GM21447 (cell line): ENCODE data around the gene FCER2.

Source experiments
- ATAC-seq: cut with Tn5 transposase; IDR thresholded peaks from one replicate; pipeline ENCODE4 v1.9.1; 2021; ENCODE audit not compliant: unreplicated experiment

FCER2 gene

DNA sequence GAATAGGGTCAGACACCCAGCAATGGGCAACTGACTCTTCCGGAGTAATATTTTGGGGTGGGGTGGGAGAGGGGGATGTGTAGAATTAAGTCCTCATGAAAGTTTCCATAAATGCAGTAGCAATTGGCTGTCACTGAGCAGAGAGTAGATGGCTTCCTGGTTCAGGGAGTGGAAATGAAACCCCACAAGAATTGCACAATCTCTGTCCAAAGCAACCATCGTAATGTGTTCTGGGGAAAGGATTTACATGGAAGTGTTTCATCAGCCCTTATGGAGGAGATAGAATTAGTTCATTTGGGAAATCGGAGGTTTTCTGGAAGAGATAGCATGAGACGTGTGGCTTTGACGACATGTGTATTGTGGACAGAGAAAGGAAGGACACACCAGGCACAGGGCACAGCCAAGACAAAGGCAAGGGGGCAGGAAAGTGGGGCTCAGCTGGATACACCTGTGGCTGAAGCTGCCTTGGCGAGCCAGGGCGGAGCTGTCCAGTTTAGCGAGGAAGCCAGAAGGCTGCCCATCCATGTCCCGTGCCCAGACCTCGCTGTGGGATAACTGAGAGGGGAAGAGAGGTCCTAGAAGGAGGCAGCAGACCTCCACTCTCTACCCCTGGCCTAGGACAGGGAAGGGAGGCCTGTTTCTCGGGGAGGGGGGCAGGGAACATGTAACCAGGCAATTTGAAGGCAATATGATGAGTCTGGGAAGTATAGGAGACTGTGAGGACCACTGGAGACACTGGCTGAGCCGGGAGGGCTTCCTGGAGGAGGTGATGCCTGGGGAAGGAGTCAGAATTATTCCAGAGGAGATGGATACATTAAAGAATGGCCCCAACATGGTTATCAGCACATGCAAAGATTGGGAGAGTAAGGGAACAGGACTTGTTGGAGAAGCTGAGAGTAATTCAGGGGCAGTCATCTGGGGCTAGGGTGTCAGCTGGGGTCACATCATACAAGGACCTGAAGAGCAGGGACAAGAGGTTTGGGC, 32.6 kb upstream of the FCER2 start:
- no peak for ATAC-seq

DNA sequence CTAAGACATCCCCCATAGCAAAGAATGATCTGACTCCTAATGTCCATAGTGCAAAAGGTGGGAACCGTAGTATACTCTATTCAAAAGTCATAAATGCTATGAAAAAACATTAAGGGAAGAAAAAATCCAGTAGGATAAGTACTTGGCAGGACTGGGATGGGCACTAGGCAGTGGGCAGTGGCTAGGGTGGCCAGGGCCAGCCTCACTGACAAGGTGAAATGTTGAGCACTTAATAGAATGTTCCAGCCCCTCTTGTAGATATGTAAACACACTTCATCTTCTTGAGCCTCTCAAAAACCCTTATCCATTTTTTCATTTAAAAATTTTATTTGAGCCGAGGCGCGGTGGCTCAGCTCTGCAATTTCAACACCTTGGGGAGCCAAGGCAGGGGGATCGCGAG, 31.4 kb upstream of the FCER2 start:
- no peak for ATAC-seq

DNA sequence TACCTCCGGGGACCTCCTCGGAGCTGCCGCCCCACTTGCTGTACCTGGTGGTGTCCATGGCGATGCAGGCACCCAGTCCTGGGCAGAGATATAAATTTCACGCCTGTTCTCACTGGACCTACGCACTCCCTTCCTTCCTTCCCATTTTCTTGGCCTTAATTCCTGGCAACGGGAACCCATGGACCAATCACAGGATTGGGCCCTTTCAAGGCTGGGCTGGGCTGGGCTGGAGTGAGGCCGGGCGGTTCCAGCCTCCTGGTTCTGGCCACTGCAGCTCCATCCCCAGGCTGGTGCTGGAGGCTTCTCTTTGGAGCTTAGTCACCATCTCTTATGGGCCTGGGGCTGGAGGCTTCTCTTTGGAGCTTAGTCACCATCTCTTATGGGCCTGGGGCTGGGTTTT, 30.1 kb upstream of the FCER2 start, which contains the start of gene CLEC4G:
Gene CLEC4G (minus strand): TSS at position 66 of the 400 bp plus-strand sequence. CDS start 8 bp downstream, at position 58.
- ATAC-seq = no peak

DNA sequence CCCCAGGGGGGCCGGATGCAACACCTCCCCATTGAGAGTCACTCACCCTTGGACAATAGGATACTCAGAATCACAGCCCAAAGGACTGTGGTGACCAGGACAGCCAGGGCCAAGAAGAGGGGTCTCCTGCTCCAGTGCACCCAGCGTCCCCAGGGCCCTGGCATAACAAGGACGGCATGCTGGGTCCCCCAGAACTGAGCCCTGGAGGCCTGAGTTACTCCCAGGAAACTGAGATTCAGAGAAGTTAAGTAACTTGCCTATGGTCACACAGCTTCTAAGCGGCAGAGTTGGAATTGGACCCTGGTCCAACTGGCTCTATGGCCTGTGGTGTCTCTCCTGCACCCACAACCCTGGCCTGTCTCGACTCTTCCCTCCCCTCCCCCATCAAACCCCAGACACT, 29.7 kb upstream of the FCER2 start:
- no peak for ATAC-seq

DNA sequence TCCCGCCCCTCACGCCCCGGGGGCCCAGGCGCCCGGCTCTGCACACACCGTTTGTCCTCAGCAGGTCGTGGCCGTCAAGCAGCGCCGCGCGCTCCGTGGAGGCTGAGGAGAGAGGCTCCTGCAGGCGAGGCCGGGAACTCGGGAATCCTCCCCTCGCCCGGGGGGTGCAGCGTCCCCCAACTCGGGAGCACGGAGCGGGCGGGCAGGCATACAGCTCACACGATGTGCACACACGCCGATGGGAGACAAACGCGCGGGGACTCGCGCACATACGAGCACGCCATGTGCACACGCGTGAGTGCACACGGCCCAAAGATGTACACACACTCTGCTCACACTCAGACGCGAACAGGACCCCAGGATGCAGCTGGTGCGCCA, 29.3 kb upstream of the FCER2 start:
- ATAC-seq = no peak

DNA sequence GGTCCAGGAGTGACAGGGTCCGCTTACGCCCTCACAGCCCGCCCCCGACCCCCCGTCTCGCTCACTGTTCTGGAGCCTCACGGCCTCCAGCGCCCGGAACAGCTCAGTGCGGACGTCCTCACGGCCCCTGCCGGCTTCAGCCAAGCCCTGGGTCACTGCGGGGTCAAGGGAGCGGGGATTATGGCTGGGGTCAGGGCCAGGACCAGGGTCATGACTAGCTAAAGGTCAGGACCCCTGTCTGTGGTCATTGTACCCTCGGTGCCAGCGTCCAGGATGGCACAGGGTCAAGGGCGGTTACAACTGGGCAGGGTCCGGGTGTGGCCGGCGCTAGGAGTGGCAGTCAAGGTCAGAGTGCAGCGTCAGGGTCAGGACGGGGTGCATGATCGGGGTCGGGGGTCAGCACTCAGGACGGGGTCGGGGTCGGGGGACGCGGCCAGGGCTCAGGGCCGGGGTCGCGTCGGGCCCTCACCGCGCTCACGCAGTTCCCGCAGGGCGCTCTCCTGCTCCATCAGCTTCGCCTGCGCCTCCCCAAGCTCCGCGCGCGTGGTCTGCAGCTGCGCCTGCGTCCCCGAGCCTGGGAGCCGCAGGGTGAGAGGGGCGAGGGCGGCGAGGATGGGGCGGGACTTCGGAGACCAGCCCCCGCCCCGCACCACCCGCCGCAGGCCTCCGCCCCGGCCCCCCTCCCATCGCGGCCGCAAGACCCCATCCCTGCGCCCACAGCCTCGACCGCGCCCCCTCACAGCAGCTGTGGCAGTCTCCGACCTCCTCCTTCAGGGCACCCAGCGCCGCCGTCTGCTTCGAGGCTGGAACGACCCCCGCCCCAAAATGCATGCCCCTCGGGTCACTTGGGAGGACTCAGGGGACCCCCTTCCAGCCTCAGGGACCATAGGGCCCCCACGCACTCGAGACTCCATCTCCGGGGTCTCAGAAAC, 28.6 kb upstream of the FCER2 start:
- ATAC-seq = no peak

DNA sequence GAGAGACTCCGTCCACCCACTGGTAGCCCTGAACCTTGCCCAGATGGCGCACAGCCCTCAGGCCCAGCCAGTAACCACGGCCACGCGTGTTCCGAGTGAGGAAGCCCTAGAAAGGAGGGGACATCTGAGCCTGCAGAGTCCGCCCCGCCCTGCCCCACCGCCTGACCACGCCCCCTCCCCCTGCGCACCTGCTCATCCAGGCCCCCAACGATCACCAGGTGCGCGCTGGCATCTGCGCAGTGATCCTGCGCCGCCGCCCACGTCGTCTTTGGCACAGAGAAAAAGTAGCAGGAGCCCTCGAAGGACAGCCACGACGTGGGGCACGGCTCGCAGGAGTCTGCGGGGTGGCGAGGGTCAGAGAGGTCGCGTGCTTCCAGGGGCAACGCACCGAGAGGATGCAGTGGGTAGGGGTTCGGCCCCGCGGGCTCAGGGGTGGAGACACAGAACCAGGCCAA, 27.9 kb upstream of the FCER2 start:
- no peak for ATAC-seq

DNA sequence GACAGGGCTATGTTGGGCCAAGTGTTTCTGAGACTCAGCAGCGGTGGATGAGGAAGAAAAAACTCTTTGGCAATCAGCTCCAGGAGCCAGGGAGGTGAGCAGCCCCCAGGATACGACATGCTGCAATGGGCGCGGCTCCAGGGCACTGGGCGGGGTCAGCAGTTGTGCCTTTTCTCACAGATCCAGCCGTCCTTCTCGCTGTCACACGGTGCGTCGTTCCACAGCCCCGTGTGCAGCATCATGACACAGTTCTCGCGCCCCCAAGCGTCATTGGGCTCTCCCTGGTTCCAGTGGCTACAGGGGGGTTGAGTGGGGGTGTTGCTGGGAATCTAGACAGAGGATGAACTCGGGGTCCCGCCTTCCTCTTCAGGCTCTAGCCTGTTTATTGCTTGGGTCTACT, 27.3 kb upstream of the FCER2 start:
- ATAC-seq = no peak

DNA sequence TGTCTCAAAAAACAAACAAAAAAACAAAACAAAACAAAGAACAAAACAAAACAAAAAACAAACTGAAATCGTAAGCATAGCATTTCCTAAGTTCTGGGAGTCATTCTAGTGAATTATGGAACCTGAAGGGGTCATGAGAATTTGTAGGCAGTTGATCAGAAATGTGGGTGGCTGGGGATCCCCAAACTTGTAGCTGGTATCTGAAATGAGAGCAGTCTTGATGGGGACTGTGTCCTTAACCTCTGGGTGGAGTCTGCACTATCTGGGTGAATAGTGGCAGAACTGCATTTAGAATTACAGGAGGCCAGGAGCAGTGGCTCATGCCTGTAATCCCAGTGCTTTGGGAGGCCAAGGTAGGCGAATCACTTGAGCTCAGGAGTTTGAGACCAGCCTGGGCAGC, 23.9 kb upstream of the FCER2 start:
- ATAC-seq = no peak

DNA sequence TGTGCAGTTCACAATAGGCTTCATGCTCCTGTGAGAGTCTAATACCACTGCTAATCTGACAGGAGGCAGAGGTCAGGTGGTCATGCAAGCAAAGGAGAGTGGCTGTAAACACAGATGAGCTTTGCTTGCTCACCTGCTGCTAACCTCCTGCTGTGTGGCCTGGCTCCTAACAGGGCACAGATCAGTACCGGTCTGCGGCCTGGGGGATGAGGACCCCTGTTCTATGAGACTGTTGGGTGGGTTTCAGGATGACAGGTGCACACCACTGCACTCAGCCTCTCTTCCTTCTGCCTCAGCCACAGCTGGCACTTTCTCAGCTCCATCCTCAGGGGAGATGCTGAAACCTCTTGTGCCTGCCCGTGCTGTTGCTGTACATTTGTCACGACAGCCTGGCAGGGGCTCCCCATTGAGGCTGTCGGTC, 20.3 kb upstream of the FCER2 start:
- no peak for ATAC-seq

DNA sequence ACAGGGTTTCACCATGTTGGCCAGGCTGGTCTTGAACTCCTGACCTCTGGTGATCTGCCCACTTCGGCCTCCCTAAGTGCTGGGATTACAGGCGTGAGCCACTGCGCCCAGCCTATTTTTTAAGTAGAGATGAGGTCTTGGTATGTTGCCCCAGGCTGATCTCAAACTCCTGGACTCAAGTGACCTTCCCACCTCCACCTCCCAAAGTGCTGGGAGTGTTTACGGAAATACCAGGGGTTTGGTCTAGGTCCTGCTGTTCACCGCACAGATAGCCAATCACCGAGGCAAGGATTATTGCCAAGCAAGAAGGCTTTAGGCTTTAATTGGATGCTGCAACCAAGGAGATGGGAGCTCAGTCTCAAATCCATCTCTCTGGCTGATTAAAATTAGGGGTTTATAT, 18.4 kb upstream of the FCER2 start:
- ATAC-seq = no peak

DNA sequence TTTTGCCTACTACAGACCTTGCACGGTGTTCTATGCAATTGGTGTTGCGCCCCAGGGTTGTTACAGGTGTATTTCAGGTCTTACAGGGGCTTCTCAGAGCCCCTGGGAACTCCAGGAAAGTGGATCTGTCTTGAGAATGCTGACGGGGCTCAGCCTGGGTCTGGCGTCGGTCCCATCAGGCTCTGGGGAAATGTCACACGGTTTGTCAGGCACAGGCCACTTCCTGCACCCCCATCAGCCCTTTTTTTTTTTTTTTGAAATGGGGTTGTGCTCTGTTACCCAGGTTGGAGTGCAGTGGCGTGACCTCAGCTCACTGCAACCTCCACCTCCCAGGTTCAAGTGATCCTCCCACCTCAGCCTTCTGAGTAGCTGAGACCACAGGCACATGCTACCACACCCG, 16.7 kb upstream of the FCER2 start:
- ATAC-seq = no peak

DNA sequence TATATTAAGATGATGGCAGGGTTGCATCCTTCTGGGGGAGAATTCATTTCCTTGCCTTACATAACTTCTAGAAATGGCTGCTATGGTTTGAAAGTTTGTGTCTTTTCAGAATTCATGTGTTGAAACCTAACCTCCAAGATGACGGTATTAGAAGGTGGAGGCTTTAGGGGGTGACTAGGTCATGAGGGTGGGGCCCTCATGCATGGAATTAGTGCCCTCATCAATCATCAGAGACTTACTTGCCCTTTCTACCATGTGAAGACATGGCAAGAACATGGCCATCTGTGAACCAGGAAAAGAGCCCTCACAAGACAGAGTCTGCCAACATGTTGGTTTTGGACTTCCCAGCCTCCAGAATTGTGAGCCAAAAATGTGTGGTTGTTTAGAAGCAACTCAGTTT, 14.8 kb upstream of the FCER2 start:
- no peak for ATAC-seq

DNA sequence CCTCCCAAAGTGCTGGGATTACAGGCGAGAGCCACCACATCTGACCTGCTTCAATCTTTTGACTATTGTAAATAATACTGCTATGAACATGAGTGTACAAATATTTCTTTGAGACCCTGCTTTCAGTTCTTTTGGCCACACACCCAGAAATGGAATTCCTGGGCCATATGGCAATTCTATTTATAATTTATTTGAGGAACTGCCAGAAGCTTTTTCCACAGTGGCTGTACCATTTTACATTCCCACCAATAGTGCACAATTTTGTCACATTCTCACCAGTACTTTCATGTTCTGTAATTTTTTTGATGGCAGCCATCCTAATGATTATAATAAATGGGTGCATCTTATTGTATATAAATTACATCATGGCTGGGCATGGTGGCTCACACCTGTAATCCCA, 13.7 kb upstream of the FCER2 start:
- ATAC-seq = no peak

DNA sequence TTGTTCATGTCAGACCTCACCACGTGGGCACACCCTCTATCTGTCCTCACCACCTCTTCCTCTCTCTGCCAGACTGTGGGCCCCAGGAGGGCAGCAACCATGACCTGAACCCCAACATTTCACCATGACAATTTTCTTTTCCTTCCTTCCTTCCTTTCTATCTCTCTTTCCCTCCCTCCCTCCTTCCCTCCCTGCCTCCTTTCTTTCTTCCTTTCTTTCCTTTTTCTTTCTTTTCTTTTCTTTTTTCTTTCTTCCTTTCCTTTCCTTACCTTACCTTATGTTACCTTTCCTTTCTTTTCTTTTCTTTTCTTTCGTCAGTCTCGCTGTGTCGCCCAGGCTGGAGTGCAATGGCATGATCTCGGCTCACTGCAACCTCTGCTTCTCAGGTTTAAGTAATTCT, 8.7 kb upstream of the FCER2 start:
- ATAC-seq = no peak

DNA sequence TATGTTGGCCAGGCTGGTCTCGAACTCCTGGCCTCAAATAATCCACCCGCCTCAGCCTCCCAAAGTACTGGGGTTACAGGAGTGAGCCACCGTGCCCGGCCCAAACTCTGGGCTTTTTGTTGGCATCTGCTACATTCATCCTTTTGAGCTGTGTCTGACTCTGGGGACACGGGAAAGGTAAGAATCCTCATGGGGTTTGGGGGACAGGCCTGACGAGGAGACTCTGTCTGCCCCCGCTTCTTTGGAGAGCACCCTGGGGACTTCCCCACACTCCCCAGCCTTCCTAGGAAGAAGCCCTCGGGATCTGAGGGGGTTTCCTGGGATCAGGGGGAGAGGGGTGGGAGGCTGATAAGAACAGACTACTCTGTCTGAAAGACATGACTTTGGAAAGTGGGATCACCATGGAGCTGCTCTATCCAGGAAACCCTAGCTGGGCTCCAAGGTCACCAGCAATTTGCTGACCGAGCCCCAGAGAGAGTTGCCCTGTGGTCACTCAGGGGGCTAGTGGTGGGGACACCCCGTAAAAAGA, 8.1 kb upstream of the FCER2 start:
- ATAC-seq = no peak

DNA sequence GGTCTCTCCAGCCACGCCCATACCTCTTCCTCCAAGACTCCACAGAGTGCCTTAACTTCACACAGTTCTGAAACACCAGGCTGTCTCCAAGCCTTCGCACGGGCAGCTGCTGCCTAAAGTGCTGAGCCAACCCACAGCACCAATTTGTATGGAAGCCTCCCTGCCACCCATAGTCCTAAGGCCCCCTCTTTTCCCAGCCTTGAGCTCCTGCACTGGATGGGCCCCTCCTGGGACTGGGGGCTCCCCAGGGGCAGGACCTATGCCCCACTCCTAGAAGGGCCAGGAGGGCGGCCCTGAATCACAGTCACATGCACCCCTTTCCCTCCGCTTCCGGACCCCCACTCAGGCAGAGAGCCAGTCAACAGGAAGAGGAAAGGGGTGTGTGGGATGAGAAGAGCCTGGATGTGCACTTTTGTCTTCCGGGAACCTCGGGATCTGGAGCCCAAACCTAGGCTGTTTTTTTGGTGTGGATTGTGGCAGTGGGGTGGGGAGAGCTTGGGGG, 5.1 kb upstream of the FCER2 start:
- no peak for ATAC-seq

DNA sequence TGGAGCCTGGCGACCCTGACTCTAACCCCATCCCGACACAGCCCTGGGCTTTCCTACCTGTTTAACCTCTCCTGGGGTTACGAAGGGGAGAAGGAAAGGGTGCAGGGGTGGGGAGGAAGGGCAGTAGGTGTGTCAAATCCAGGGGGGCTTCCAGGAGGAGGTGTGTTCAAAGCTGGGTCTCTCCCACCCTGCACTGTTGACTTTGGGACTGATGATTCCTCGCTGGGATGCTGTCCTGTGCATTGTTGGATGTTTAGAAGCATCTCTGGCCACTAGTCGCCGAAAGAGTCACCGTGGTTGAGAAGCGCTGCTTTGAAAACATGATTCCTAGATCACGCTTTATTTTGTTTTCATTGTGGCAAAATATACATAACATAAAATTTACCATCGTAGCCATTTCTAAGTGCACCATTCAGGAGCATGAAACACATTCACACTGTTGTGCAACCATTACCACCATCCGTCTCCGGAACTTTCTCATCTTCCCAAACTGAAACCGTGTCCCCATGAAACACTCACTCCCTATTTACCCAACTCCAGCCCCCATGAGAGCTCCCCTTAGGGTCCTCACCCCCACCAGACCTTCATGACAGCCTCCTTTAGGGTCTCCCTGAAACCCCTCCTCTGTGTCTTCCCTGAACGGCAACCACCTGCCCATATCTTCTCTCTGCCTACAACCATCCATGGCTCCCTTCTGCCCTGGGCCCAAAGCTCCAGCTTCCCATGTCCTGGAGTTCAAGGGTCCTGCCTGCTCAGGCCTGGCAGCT, 4.4 kb upstream of the FCER2 start:
- ATAC-seq = no peak

DNA sequence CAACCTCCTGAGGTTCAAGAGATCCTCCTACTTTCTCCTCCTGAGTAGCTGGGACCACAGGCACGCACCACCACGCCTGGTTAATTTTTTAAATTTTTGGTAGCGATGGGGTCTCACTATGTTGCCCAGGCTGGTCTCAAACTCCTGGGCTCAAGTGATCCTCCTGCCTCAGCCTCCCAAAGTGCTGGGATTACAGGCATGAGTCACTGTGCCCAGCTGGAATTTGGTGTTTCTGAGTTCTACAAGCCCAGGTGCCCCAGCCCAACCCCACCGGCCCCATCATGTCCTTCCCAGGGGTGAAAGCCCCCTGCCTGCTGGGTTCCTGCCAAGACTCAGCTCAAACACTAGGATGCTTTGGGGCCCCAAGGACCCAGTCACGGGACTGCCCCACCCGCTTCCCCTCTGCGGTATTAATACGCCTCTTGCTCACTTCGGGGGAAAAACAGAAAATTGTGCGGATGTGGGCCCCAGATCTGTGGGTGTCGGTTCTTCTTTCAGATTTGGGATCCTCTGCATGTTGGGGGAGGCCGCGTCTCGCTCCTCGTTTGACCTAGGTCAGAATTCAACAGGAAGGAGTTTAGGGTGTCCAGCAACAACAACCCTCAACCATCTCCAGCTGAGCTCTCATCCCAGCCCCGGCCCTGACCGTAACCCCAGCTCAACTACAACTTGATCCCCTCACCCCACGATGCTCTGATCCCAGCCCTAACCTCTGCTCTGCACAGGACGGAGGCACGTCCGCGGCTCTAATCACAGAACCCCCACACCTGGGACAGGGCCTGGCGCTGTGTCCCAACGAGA, 3.7 kb upstream of the FCER2 start:
- peak; percentile 49 for ATAC-seq
